Measurements from ENCODE around the gene OR11L1.

The OR11L1 gene

DNA sequence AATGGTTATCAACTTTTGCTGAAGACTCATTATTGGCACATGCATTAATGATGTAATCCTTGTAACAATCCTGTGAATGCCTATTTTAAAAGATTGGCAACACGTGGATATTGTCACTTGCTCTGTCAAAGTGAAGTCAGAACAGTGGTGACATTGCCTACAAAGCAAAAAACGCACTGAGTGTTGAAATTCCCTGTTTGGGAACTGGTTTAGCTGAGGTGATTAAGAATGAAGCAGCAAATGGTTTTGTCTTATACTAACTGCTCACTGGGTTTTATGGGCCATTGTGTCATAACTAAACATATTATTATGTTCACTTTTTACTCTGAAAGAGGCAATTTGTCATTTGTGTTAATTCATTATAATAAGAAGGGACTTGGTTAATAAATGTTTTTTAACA is 29.1 kb downstream of the OR11L1 start:
- DNase-seq (ENCODE audit: low read depth in 2 of 2) = no peak

- no peak for DNase-seq (ENCODE audit: low read depth in 2 of 2)
Observed at GRCh38 chr1:247797518-247797917, 44.2 kb downstream of the OR11L1 start.

Data from stimulated activated CD4-positive, alpha-beta T cell treated with anti-CD3 and anti-CD28 coated beads, Interleukin-4, amount 100 ng/mL, for 48 hours (primary cell).